GM21825 (cell line): ENCODE results near the gene MAGI2.
"Not testable (repeated sequence)": the region's sequence is repeated elsewhere in the genome, so short reads cannot be mapped to it uniquely, and the experiment has no call there.

Source experiments
- ATAC-seq: cut with Tn5 transposase; IDR thresholded peaks from one replicate; pipeline ENCODE4 v1.9.1; 2021; ENCODE audit warnings: mild to moderate bottlenecking, moderate library complexity; ENCODE audit not compliant: unreplicated experiment

The MAGI2 gene

DNA sequence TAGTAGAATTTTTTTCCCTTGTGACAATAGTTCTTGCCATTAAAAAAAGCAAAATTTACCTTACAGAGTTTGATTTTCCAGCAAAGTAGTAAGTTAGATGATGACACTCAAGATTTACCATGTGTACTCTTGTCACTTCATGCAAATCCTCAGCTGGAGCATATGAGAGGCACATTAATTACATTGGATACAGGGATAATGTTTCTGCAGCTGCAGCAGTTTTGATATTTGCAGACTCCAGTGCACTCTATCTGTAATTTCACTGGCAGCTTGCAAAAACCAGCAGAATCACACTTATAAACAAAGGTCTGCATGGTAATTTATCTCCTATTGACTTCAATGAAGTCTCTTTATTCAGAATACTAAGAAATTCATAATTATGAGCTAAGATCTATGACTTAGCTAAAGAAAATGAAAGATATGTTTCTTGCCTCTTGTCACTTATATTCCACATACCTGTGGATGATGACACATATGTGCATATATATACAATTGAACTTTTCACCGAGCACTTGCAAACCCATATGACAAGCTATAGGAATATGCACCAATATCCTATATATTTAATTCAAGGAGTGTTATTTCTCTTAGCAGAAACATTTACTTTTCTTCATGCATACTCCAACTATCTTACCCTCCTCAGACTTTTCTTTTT is 1124.3 kb downstream of the MAGI2 start:
- no peak for ATAC-seq

DNA sequence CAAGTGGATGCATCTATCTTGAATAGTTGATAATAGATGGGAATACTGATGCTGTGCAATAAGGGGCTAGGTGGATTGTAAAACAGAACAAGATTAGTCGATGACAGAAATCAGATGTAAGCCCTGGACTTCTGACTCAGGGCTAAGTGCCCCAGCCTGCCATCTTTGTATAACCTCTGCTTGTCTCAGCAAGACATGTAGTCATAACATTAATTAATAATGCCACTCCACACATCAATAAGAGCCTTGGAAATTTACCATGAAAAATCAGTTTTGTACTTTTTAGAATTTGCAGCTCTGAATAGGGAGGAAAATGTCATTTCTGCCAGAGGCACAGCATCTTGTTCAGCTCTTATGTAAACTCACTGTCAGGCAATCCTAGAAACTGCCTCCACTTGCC is 1125.7 kb downstream of the MAGI2 start:
- no peak for ATAC-seq

DNA sequence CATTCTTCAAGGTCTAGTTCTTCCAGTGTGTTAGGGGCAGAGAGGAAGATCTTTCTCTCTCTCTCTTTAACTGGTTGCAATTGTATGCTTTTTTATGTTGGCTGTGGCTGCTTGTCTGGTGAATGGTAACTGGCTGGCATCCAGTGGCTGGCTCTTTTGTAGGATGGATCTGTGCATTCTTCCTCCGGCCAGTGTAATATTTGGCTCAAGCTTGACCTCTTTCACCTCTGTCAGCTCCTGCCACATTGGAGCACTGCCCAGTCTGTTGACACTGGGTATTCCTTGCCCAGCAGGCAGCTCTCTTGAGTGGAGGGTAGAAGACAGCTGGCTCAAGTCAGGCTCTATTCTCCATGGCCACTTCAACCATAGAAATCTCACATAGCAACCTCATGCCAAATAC is 1126.6 kb downstream of the MAGI2 start:
- no peak for ATAC-seq

DNA sequence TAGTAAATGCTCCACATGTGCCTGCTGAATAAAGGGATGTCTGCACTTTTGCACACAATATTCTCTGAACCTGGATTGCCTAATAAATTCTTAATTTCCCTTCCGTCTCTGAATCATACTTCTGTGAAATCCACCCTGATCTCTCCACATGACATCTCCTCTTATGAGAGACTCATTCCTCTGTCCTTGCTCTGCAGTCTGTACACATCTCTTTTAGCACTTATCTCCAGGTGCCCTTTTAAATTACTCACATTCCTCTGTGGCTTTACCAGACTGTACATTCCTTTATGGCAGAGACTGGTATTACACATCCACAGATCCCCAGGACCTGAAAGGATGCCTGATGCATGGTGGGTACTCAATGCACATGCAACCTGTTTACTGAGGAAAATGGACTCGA is 1127.3 kb downstream of the MAGI2 start:
- ATAC-seq = no peak

DNA sequence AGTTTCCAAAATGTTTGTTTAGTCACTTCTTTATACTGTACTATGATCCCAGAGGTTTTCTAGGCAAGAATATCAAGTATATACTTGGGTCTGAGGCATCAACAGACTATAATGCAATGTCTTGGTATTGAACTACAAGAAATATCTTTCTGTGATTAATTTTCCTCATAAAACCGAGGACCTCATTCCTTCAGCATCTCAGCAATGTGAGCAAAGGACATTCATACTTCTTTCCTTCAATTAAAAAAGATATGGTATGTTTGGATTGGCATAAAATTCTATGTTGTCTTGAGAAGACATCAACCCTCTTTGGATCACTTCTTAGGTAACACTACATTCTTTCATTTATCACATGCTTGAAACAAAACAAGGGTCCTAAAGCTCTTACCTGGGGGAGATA is 1130.3 kb downstream of the MAGI2 start:
- no peak for ATAC-seq

DNA sequence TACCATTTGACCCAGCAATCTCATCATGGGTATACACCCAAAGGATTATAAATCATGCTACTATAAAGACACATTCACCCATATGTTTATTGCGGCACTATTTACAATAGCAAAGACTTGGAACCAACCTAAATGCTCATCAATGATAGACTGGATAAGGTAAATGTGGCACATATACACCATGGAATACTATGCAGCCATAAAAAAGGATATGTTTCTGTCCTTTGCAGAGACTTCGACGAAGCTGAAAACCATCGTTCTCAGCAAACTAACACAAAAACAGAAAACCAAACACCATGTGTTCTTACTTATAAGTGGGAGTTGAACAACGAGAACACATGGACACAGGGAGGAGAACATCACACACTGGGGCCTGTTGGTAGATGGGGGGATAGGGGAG is 1131.2 kb downstream of the MAGI2 start:
- ATAC-seq = not testable (repeated sequence)

DNA sequence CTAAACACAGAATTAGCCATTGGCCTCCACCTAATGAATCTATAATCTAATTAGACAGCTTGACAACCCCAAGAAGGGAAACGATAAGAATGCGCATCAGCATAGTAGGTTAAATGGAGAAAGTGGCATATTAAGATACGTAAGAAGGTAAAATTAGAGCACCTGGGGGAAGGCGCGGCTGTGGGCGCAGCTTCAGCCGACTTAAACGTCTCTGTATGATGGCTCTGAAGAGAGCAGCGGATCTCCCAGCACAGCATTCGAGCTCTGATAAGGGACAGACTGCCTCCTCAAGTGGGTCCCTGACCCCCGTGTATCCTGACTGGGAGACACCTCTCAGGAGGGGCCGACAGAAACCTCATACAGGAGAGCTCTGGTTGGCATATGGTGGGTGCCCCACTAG is 1136.1 kb downstream of the MAGI2 start:
- ATAC-seq = no peak

DNA sequence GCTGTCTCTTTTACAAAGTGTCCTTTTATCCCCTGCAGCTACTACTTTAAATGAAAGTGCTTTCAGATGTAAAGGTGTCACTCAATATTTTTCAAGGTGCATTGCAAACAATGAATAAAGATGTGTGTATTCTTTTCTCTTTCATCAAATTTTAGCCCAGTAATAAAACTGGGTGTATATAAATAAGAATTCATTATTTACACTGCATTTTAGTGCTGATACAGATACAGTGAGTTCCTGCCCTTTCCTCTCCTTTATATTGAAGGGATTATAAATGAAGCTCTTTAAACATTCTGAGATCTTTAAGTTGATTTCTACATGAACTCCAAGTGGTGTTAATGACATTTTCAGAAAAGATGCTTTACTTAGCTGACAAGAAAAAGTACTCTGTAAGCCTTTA is 1137.4 kb downstream of the MAGI2 start:
- ATAC-seq = no peak

DNA sequence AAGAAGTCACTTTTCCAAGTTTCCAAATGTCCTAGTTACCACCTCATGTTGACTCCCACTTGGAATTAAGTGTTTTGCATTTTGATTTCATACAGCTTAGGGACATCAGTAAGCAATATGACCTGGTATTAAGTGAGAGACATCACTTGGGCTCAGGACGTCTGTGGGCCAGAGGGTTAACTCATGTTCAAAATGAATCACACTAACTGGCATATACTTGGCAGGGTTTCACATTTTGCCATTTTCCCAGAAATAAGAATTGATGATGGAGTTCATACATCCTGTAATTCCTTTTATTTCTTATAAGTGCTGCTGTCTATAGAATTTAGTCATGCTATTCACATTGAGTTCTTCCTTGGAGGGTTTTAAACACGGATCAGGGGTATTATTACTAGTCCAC is 1138.3 kb downstream of the MAGI2 start:
- no peak for ATAC-seq

DNA sequence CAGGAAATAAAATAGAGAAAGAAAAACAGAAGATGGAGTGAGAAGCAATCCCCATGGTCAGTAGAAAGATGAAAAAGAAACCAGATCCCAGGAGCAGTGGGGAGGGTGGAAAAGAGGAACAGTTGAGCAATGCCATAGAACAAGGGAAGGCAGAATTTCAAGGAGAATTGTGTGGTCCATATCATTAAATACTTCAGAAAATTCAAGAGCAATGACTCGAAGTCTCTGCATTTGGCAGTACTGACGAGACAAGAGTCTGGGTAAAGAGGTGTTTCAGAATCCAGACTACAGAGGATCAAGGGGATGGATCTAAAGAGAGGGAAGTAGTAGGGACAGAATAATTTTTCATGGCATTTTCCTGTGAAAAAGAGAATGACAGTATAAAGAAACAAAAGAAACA is 1142.3 kb downstream of the MAGI2 start:
- ATAC-seq = no peak

DNA sequence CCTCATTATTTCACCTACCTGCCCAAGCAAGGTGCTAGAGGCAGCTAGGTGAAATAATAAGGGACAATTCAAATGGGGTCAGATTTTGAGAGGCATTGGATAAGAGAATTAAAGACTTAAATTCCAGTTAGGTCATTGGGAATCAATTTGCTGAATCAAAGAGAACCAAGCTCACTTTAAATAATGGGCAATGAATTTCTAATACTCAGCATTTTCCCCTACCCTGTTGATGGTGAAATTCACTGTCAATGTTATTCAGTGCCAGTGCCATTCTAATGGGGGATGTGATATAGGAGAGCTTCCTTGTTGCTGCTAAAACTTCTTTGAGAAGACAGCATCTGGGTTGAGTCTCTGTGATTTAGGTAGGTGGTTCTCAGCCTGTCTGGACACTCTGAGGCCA is 1145.6 kb downstream of the MAGI2 start:
- ATAC-seq = no peak

DNA sequence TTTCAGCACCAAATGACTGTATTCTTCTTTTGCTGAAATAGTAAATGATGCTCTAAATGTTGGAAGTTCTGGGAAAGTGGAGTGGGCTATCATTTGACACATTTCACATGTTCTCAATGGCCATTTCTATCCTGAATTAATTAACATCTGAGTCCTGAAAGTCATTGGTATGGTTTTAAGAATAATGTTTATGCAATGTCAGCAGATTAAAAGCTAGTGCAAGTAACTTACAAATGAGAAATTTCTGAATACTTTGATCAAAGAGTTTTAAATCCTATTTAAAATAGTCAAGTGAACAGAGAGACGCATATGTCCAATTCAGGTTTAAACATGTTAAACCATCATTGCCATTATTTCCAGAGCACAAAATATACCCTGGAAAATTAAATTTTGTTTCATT is 1146.8 kb downstream of the MAGI2 start:
- no peak for ATAC-seq

DNA sequence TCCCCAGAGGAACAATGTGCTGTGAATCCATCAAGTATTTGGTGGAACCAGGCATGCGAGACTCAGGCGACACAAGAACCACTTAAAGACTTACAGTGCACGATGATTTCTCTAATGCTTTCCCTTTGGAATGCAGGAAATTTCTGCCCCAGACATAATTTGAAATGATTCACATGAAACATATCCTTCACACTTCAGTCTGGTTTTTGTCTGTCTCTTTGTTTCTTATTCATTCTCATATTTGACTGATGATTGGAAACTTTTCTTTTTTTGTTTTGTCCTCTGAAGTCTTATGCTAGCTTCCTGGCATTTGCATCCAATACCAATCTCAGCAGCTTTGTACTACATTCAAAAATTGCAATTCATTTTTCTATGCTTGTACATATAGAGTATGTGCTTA is 1152.1 kb downstream of the MAGI2 start:
- ATAC-seq = no peak

DNA sequence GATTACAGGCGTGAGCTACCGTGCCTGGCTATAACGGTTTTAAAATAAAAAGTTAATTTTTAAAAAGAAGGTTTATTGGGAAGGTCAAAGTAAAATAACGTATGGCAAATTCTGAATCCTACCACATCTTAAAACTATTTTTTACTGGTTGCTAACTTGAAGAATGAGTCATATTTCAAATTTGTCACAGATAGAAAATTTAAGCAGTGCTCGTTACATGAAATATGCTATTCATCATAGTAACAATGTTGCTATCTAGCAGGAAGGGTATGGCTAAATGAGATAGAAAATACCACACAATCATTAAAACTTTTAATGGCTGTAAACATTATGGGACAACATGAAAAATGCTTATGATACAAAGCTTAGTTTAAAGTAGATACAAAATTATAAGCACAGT is 1154.4 kb downstream of the MAGI2 start:
- no peak for ATAC-seq

DNA sequence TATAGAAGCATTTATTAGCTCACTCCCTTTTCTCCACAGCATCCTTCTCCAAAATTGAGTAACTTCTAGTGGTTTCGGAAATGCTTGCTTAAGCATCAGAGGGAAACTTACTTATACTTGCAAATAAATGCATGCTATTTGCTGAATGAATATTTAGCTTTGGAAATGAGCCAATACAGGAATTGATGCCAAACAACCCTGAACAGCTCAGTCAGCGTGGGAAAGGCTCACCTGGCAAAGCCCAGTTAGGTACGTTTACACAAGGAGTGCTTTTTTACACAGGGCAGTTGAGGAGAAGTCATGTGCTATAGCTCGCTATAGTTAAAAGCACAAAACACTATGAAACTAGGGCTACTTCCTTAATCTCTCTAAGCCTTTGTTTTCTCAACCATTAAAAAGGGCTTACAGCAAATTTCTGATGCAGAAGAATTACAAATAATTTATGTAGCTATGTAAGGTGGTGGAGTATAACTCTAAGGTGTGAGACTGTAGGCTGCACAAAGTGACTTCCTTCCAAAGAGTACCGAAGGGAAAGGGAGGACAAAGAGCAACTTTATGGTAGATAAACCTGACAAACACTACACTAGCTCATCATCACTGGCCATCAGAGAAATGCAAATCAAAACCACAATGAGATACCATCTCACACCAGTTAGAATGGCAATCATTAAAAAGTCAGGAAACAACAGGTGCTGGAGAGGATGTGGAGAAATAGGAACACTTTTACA is 1156.7 kb downstream of the MAGI2 start:
- ATAC-seq = no peak

DNA sequence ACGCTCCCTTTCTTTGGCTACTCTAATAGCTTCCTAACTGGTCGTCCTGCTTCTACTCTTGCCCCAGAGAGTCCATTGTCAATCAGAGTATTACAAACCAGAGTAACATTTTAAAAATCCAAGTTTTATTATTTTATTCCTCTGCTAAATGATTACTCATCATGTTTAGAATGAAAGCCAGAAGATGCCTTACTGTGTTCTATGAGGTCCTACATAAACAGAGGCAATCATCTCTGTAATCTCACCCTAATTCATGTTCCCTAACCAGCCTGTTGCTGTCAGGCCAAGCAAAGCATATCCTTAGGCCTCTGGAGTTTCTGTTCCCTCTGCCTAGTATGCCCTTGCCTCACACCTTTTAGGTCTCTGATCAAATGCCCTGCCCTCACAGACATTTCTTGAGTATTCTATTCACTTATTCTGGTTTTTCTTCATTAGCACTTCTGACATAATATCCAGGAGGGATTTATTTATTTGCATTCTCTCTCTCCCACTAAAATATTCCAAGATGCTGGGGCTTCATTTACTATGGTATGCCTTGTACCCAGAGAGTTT is 1157.3 kb downstream of the MAGI2 start:
- ATAC-seq = no peak

DNA sequence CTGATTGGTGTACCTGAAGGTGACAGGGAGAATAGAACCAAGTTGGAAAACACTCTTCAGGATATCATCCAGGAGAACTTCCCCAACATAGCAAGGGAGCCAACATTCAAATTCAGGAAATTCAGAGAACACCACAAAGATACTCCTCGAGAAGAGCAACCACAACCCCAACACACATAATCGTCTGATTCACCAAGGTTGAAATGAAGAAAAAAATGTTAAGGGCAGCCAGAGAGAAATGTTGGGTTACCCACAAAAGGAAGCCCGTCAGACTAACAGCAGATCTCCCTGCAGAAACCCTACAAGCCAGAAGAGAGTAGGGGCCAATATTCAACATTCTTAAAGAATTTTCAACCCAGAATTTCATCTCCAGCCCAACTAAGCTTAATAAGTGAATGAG is 1164.0 kb downstream of the MAGI2 start:
- not testable (repeated sequence) for ATAC-seq

DNA sequence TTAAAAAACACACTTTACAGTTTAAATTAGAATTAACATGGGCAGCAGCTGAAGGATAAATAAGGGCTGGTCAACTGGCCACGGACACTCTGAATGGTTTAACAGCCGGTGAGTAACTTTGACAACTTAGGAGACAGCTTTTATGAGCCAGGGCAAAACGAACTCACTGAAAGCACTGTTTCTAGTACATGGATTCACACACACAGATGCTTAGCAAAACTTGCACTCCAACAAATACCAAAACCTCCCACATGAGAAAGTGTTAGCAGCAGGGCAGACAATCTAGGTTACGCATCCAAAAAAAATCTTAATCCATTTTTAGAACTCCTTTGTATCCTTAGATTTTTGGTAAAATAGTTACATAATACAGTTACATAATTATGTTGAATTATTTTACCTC is 1168.5 kb downstream of the MAGI2 start:
- no peak for ATAC-seq

DNA sequence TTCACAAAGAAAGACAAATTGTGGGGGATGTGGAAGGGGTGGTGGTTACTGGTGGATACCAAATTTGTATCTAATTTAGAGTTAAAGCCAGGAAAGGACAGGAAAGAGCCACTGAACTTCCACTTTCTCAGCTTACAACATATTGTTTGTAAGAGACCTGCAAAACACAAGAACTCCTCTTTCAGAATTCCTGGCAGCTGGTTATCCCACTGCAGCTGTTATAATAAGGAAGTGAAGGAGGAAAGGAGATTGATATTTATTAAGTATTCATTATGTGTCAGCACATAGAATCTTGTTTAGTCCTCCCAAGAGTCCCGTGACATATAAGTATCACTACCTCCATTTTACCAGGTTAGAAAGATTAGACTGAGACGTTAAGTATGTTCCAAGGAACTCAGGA is 1173.2 kb downstream of the MAGI2 start:
- ATAC-seq = no peak

DNA sequence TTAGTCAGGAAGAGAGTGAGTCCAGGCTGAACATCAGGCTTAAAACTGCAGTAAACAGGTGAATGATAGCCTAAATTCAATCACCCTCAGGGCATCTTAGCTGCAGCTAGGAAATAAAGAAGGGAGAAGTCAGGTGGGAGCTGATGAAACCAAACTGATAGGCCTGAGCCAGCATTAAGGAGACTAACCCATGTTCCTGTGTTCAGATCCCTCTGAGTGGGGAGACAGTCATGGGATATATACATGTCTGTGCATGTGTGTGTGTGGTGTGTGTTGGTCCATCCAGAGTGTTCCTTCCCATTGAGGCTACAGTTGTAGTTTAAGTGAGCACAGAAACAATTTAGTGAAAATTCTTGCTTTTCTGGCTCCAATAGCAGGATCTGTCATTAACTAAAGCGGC is 1174.0 kb downstream of the MAGI2 start:
- no peak for ATAC-seq

DNA sequence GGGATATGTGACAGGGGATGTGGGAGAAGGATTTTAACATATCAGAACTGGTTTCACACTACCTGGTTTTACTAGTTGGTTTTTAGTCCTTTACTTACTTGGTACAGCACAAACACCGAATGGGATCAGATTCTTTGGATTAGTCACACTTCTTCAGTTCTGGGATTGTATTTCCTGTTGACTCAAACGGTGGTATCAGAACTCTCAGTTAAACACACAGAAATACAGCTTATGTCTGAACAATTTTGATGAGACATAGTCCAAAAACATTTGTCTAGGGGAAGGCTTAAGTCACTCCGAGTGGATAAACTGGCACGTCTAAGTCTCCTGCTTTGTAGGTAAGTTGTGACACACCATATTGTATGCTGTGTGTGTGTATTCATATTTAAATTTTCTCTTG is 1174.4 kb downstream of the MAGI2 start:
- no peak for ATAC-seq

DNA sequence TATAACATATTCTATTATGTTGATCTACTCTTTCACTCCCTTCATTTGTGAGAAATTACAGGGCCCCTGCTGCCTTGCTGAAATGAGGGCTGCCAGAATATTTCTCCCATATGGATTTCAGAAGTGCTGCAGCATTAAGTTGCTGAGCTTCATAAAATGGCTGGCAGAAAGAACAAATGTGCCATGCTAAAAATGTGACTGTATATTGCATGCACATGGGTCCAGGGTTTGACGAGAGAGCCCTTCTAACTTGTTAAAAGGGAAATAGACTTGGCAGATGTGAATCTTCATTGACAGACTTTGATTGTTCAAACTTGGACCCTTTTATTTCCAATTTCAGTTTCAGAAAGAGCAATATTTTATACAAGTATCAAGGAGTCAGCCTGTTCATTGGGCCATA is 1186.3 kb downstream of the MAGI2 start:
- no peak for ATAC-seq

DNA sequence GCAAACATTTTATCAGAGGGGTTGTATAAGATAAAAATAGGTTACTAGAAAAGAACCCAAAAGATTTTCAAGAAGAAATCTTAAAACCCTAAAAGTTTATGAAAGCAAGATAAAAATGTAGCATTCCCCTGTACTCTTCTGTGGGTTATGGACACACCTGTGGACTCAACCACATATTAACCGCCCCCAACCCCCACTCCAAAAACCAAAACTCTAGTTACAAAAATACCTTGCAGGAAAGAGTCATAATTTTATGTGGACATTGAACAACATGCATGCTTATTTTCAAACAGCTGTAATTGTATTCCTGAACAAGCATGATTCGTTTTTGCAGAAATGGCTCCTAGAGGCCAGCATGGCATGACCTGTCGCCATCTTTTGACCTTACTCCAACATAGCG is 1188.0 kb downstream of the MAGI2 start:
- no peak for ATAC-seq
